PC-3 (cell line): Measurements from ENCODE around the gene SLIT1.

Source experiments
- CTCF ChIP-seq: fragments of 300-600 bp; sonication (generic); conservative IDR thresholded peaks from 2 replicates; pipeline ENCODE4 v1.5.1; 2017; ENCODE audit warnings: antibody characterized with exemption, low read depth, mild to moderate bottlenecking, low read length
- EZH2 ChIP-seq: fragments of 300-600 bp; sonication (generic); IDR thresholded peaks from one replicate; pipeline ENCODE4 v1.6.1; 2017; ENCODE audit warnings: antibody characterized with exemption, mild to moderate bottlenecking, low read length; ENCODE audit not compliant: unreplicated experiment
- EZH2phosphoT487 ChIP-seq: fragments of 300-600 bp; sonication (generic); IDR thresholded peaks from 2 replicates; pipeline ENCODE4 v1.6.1; 2018; ENCODE audit warnings: mild to moderate bottlenecking, antibody characterized with exemption, low read length, borderline replicate concordance

- TF ChIP-seq CTCF (no peak), EZH2phosphoT487 (no peak), EZH2 (no peak)
These were observed 109.7 kb downstream of the SLIT1 start for GRCh38 chr10:97075961-97076525.
